ENCODE results near the gene AANAT. TPM values are rescaled to one million over a fixed set of nuclear protein-coding genes. Genes with fewer than 3 reads are reported as not detected.

AANAT gene
- under 1 TPM; 0.30 to 0.47 (median 0.38) TPM for polyA plus RNA-seq (ENCODE audit: insufficient read length in 4 of 4)

DNA sequence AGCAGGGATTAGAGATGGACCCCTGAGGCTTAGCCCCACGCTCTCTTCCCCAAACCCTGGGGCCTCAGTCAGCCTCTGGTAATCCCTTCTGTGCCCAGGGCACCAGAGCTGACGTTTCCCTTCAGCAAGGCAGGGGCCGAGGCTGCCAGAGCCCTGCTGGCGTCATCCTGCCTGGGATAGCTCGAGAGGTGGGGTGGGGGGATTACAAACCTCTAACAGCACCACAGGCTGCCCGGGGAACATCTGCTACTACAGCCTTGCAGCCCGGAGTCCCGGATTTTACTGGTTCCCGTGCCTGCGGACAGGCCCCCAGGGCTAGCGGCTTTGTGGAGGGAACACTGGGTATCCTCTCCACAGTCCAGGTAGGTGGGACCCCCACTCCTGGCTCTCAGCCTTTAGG, at the start of gene AANAT:
Gene AANAT, plus strand, starts transcription at position 238 of the 400 bp plus-strand sequence. CDS start 1,144 bp downstream, outside the sequence.
- no peak for DNase-seq (ENCODE audit: low read depth in 4 of 4, low spot score in 2 of 4)

GRCh38 chr17:76419576-76420260, 47.7 kb upstream of the AANAT start:
- DNase-seq (ENCODE audit: low read depth in 4 of 4, low spot score in 2 of 4), result no peak

DNA sequence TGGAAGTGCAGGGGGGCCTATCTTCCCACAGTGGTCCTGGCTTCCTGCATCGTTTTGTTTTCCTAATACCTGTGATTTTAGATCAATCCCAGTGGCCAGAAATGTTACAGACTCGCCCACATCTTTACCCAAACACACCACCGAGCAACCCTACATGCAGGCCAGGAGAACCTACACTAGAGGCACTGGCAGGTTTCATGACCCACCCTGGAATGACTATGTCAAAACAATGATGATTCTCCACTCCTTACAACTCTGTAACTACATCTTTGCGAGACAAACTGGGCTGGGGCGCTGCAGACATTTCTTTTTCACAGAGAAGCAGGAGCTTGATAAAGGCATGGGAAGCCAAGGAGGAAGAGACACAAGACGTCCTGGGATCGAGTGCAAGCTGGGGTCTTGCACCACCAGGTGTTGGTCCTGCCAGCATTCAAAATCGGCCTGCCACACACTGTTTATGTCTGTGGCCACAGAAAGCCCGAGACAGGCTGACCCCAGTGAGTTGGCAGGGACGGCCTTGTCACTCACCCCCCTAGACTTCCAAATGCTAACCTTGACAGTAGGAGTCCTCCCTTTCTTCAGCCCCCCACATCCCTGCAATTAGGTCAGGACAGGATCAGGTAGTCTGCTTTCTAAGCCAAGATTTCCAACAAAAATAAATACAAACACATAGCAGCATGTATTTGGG, 46.9 kb upstream of the AANAT start:
- DNase-seq (ENCODE audit: low read depth in 4 of 4, low spot score in 2 of 4), result no peak

GRCh38 chr17:76421044-76421407, 46.4 kb upstream of the AANAT start:
- no peak for DNase-seq (ENCODE audit: low read depth in 4 of 4, low spot score in 2 of 4)

- no peak for DNase-seq (ENCODE audit: low read depth in 4 of 4, low spot score in 2 of 4)
These were observed 45.0 kb upstream of the AANAT start for GRCh38 chr17:76422406-76422805.

DNA sequence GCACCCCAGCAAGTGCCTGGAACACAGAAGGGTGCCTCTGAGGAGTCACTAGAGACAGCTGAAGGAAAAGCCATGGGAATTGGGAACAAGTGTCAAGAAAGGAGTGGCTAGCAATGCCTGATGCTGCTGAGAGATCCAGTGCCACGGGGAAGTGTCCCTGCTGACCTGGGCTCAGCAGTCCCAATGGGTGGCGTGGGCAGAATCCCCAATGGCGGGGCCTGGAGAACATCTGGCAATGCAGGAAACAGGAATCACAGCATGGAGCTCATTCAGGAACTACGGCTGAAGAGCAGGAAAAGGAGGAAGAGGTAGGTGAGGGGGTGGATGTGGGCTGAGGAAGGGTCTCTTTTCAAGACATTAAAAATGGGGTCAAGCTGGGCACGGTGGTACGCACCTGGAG, 44.5 kb upstream of the AANAT start:
- no peak for DNase-seq (ENCODE audit: low read depth in 4 of 4, low spot score in 2 of 4)

GRCh38 chr17:76426853-76427252, 40.5 kb upstream of the AANAT start:
- DNase-seq (ENCODE audit: low read depth in 4 of 4, low spot score in 2 of 4), result no peak

GRCh38 chr17:76427501-76428231, 39.7 kb upstream of the AANAT start:
- DNase-seq (ENCODE audit: low read depth in 4 of 4, low spot score in 2 of 4), result no peak

- DNase-seq (ENCODE audit: low read depth in 4 of 4, low spot score in 2 of 4), result no peak
These were observed 38.9 kb upstream of the AANAT start for GRCh38 chr17:76428511-76428910.

GRCh38 chr17:76431509-76431908, 35.9 kb upstream of the AANAT start:
- DNase-seq (ENCODE audit: low read depth in 4 of 4, low spot score in 2 of 4), result no peak

DNA sequence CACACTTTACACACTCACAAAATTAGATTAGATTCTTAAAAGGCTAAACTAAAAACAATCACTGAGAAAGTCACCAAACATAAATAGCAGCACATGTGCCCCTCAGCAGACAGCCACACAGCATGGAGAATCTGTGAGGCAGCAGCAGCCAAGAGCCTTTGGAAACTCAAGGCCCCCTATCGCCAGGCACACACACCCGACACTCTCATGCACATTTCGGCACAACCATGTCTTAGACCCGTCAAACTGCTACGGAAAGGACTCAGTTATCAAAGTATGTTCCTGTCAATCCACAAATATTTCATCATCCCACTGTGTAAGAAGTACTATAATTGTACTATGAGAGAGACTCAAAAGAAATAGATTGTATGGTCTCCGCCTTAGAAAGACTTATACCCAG, 35.4 kb upstream of the AANAT start:
- DNase-seq (ENCODE audit: low read depth in 4 of 4, low spot score in 2 of 4), result no peak

- DNase-seq (ENCODE audit: low read depth in 4 of 4, low spot score in 2 of 4), result no peak
These were observed 34.6 kb upstream of the AANAT start for GRCh38 chr17:76432712-76433336.

- no peak for DNase-seq (ENCODE audit: low read depth in 4 of 4, low spot score in 2 of 4)
These were observed 33.7 kb upstream of the AANAT start for GRCh38 chr17:76433693-76434092.

- DNase-seq (ENCODE audit: low read depth in 4 of 4, low spot score in 2 of 4), result no peak
These were observed 32.5 kb upstream of the AANAT start for GRCh38 chr17:76434870-76435269.

- no peak for DNase-seq (ENCODE audit: low read depth in 4 of 4, low spot score in 2 of 4)
These were observed 31.7 kb upstream of the AANAT start for GRCh38 chr17:76435751-76436150.

DNA sequence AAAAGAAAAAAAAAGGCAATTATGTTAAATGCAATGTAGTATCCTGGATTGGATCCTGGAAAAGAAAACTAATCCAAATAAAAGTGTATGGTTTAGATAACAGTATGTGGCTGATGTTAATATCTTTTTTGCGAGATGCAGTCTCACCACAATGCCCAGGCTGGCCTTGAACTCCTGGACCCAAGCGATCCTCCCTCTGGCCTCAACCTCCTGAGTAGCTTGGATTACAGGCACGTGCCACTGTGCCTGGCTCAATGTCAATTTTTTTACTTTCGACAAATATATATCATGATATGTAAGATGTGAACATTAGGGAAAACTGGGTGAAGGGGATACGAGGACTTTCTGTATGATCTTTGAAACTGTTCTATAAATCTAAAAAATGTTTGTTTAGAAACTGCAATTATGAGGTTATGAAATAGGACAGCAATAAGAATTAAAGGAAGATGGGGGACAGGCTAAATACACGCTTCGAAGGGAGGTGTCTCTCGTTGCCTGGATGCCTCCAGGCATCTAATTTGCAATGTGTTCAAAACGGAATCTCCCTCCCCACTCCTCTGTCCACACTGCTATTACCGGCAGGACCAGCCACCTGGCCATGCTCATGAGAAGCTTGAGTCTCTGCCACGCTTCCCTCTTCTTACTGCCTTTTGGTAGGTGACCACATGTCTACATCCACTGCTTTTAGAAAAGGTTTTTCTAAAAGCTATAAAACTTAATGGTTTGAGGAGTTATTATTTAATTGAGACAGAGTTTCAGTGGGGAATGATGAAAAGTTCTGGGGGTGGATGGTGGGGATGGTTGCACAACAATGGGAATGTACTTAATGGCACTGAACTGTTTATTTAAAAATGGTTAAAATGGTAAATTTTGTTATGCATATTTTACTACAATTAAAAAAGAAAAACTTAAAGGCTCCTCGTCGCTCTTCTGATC, 29.7 kb upstream of the AANAT start:
- no peak for DNase-seq (ENCODE audit: low read depth in 4 of 4, low spot score in 2 of 4)

- DNase-seq (ENCODE audit: low read depth in 4 of 4, low spot score in 2 of 4), result no peak
These were observed 28.5 kb upstream of the AANAT start for GRCh38 chr17:76438906-76439305.

- DNase-seq (ENCODE audit: low read depth in 4 of 4, low spot score in 2 of 4), result no peak
These were observed 28.0 kb upstream of the AANAT start for GRCh38 chr17:76439314-76439928.

DNA sequence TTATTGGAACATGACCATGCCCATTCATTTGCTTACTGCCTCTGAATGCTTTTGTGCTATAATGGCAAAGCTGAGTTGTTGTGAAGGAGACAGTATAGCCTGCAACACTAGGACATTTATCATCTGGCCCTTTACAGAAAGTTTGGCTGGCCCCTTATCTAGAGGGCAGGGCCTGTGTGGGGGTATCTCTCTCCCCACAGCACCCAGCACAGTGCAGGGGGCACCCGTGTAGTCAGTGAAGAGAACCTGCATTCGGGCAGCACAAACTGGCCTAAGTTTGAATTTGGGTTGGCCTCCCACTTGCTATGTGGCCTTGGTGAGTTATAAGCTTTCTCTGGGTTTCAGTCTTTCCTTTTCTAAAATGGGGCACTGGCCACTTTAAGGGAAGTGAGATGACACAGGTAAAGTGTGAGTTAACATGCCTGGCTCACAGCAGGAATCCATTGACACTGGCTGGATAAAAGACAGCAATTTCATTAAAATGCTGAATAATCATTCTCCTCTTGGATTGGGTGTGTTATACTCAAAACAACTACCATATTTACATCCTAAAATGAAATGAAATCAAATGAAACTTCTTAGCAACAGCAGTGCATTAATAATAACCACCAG, 26.5 kb upstream of the AANAT start:
- DNase-seq (ENCODE audit: low read depth in 4 of 4, low spot score in 2 of 4), result no peak
